Left lung (tissue), 10 donors: ENCODE data around the gene MAP1A. TPM values are rescaled to one million over a fixed set of nuclear protein-coding genes. Genes with fewer than 3 reads are reported as not detected.

ENCODE experiments used
- ATAC-seq: fragments of 200-7000 bp; cut with Tn5 transposase; one replicate; pipeline ENCODE4 v1.9.1; 2020; ENCODE audit warnings: moderate library complexity
- DNase-seq, 4 donors: peaks; one replicate each; pipeline ENCODE4 v3.0.0-alpha.2; 2013 to 2020
- H3K27ac ChIP-seq, 2 donors: fragments of 200-600 bp; sonication (generic) in 1 of 2; one replicate each; pipeline versions ENCODE4 v1.5.0 to v1.8.0; 2020 to 2021
- H3K27me3 ChIP-seq, 2 donors: fragments of 200-600 bp; sonication (generic) in 1 of 2; one replicate each; pipeline versions ENCODE4 v1.5.0 to v1.8.0; 2020 to 2021
- H3K36me3 ChIP-seq, 2 donors: fragments of 200-600 bp; sonication (generic) in 1 of 2; one replicate each; pipeline versions ENCODE4 v1.5.0 to v1.8.0; 2020 to 2021
- H3K4me1 ChIP-seq, 2 donors: fragments of 200-600 bp; one replicate each; pipeline ENCODE4 v1.8.0; 2021
- H3K4me3 ChIP-seq, 2 donors: fragments of 200-600 bp; sonication (generic) in 1 of 2; one replicate each; pipeline versions ENCODE4 v1.5.0 to v1.8.0; 2020 to 2021; ENCODE audit warnings: mild to moderate bottlenecking in 1 of 2
- H3K9me3 ChIP-seq, 2 donors: fragments of 200-600 bp; sonication (generic) in 1 of 2; one replicate each; pipeline versions ENCODE4 v1.5.0 to v1.8.0; 2020 to 2021
- CTCF ChIP-seq, 2 donors: fragments of 200-600 bp; sonication (generic) in 1 of 2; IDR thresholded peaks; one replicate each; pipeline versions ENCODE4 v1.5.0 to v1.8.0; 2021; ENCODE audit warnings: antibody characterized with exemption in 2 of 2
- intact Hi-C, 2 donors: fragments of 100-400 bp; cut with DNase I; formaldehyde crosslinking; loops; one replicate each; pipeline versions ENCODE4 v1.11.2 to v1.14.2; 2022
- polyA plus RNA-seq, 6 donors: library from polyadenylated mRNA; unstranded; fragments of 120-200 nt; gene quantifications; one replicate each; pipeline ENCODE4 v1.2.1, GENCODE V29; 2013; ENCODE audit not compliant: insufficient read length in 6 of 6
- total RNA-seq, 2 donors: library from RNA; stranded (reverse); fragmentation: NEBNext Ultra II Directional; extraction: Animal tissue kit (Norgen Biotek cat#: 25700); gene quantifications; one replicate each; pipeline ENCODE4 v1.2.1, GENCODE V29; 2021
- donor health status: DM: no; HTN: yes; CAD: no.
- donor health status: DM: no; HTN: no; CAD: no.

Gene MAP1A
- total and polyA plus RNA-seq, 8 donors: 6.4 to 13.4 (median 8.9) TPM

GRCh38 chr15:43527016-43527801, 9.8 kb downstream of the MAP1A start:
- Histone ChIP-seq H3K27me3 (no peaks in the 10 kb centered on the region), H3K9me3 (no peaks in the 10 kb centered on the region), H3K27ac (no peak overlapping the region), H3K4me3 (no peak overlapping the region), H3K4me1 (no peaks in the 10 kb centered on the region), H3K36me3 (no peaks in the 10 kb centered on the region)
- intact Hi-C loops: no loop called here
- ATAC-seq (no peak), DNase-seq (no peak)
- no peak for TF ChIP-seq CTCF (IDR thresholded peaks at IDR 0.05)

GRCh38 chr15:43527802-43528541, 10.6 kb downstream of the MAP1A start:
- H3K36me3 ChIP-seq: no peaks in the 10 kb centered on the region
- no peak for ATAC-seq
- TF ChIP-seq CTCF (IDR thresholded peaks at IDR 0.05): no peak
- no peak overlapping the region for H3K27ac ChIP-seq
- no peaks in the 10 kb centered on the region for H3K9me3 ChIP-seq
- DNase-seq: no peak
- intact Hi-C loops: no loop called here
- no peaks in the 10 kb centered on the region for H3K27me3 ChIP-seq
- no peak overlapping the region for H3K4me3 ChIP-seq
- no peaks in the 10 kb centered on the region for H3K4me1 ChIP-seq

- Histone ChIP-seq H3K27me3 (no peaks in the 10 kb centered on the region), H3K36me3 (no peaks in the 10 kb centered on the region), H3K27ac (no peak overlapping the region), H3K4me3 (no peak overlapping the region), H3K4me1 (no peaks in the 10 kb centered on the region), H3K9me3 (no peaks in the 10 kb centered on the region)
- ATAC-seq: no peak
- intact Hi-C loops: no loop called here
- no peak for TF ChIP-seq CTCF (IDR thresholded peaks at IDR 0.05)
- DNase-seq: no peak
Observed at GRCh38 chr15:43528542-43529007, 11.2 kb downstream of the MAP1A start.

- no peak for DNase-seq
- Histone ChIP-seq H3K36me3 (peaks cover 0 to 4% of the 10 kb centered on the region in 2 donors), H3K4me1 (no peaks in the 10 kb centered on the region), H3K9me3 (no peaks in the 10 kb centered on the region), H3K4me3 (no peak overlapping the region), H3K27me3 (no peaks in the 10 kb centered on the region), H3K27ac (no peak overlapping the region)
- TF ChIP-seq CTCF (IDR thresholded peaks at IDR 0.05): no peak
- intact Hi-C loops: no loop called here
- no peak for ATAC-seq
Observed at GRCh38 chr15:43529141-43529540, 11.7 kb downstream of the MAP1A start.
